Measurements from ENCODE around the gene CCDC88B.

Gene CCDC88B

GRCh38 chr11:64384028-64384737 is 44.2 kb downstream of the CCDC88B start:
- no peak for DNase-seq

DNA sequence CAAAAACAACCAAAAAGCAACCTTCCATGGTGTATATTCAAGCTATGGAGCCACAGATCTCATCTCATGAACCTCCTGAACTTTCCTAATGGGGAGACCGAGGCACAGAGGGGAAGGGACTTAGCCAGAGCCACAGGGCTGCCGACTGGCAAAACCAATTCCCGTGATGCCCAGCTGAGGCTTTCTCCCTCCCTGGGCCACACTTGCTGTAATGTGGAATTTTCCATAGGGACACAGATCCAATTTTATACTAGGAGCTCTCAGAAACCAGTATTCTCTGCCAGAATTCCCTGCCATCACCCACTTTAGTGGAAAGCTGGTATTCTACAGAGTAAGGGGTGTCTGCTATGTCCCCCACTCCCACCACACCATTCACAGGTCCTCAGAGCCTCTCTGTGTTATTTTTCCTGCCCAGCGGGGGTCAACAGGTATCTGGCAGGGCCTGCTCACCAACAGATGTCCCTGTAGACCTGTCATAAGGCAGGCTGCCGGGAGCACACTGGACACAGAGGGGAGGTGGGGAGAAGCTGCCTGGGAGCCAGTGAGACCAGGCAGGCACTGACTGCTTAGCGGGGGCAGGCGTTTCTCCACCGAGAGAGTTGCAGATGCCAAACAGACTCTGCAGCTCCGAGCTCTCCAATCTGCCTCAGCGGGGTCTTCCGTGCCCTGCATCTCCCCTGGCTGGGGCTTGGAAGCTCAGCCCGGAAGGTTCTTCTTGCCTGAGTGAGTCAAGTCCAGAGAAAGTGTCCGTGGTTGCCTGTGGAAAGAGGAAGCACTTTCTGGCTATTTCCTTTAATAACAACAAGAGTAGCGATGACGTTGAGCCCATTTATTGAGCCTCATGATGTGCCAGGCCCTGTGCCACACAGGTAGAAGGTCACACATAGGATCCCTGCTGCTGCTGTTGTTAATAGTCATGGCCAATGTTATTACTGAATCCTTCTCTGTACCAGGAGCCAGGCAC is 45.3 kb downstream of the CCDC88B start:
- no peak for DNase-seq

DNA sequence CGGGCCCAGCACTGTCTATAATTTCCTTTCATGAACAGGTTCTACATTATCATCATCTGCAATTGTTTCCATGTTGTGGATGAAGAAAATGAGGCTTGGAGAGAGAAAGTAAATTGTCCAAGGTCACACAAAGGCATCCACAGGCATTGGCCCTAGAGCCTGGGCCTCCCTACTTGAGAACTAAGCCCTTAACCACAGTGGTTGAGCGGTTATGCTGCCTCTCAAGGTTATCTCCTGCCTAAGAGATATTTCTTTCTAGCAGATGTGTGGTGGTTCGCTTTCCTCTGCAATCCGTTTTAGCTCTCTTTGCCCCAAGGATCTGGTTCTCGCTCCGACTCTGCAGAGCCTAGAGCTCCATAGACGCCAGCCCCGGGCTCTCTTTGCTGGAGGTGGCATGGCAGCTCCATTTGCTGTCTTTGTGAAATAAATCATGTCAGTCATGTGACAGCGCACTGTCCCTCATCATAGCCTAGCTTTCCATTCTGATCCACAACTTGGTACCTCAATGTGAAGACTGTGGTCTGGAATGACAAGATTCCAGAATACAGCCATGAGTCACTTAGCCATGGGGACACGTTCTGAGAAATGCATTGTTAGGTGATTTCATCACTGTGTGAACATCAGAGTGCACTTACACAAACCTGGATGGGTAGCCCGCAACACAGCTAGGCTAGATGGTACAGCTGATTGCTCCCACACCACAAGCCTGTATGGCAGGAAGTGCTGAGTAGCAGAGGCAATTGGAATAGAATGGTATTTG is 46.1 kb downstream of the CCDC88B start:
- no peak for DNase-seq

GRCh38 chr11:64387916-64388315 is 47.9 kb downstream of the CCDC88B start:
- DNase-seq: no peak

GRCh38 chr11:64388894-64389293 is 48.9 kb downstream of the CCDC88B start:
- DNase-seq: no peak

- no peak for DNase-seq
These were observed 49.8 kb downstream of the CCDC88B start for GRCh38 chr11:64389851-64390250.

- DNase-seq: no peak
These were observed 50.6 kb downstream of the CCDC88B start for GRCh38 chr11:64390558-64390957.

DNA sequence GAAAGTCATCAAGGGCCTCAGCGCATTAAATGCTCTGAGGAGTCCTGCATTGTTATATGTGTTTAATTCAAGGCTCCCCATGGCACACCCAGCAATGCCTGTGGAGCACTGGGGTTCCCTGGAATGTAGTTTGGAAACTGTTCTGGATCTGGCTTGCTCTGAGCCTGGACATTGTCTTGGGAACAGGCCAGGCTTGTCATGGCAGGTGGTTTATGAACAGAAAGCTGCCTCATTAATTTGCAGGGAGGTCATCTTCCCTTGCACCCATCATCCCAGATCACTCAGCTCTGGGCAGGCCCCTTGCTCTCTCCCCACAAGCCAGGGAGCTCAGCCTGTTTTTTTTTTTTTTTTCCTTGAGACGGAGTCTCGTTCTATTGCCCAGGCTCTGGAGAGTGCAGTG is 51.8 kb downstream of the CCDC88B start:
- DNase-seq: no peak

GRCh38 chr11:64395545-64396078 is 55.6 kb downstream of the CCDC88B start:
- DNase-seq: no peak

- no peak for DNase-seq
These were observed 56.1 kb downstream of the CCDC88B start for GRCh38 chr11:64396079-64396591.

- no peak for DNase-seq
These were observed 60.1 kb downstream of the CCDC88B start for GRCh38 chr11:64400102-64400501.

DNA sequence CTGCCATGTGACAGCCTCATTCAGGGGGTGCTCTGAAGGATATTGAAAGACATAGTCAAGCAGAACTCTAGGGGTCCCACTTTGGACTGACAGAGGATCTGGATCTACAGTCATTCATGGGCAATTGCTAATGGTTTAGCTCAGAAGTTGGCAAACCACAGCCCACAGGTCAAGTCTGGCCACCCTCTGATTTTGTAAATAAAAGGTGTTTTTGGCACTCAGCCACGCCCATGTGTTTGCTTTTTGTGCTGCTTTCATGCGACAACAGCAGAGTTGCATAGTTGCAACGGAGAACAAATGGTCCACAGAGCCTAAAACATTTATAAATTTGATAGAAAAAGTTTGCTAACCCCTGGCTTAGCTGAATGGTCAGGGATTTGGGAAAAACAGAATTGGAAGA is 60.7 kb downstream of the CCDC88B start:
- DNase-seq: no peak

DNA sequence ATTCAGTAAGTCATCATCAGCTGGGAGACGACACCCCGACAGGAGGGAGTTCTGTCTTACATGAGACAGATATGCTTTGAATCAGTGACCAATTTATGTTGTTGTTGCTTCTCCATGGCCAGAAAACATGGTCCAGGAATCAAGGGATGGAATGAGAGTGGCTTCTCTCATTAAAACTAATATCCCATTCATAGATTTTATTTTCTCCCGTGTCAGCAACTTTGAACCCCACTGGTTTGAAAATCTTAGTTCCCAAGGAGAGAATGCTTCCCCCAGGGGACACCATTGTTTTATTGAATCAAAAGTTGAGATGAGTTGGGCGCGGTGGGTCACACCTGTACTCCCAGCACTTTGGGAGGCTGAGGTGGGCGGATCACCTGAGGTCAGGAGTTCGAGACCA is 61.8 kb downstream of the CCDC88B start:
- no peak for DNase-seq

GRCh38 chr11:64403106-64403505 is 63.1 kb downstream of the CCDC88B start:
- no peak for DNase-seq

DNA sequence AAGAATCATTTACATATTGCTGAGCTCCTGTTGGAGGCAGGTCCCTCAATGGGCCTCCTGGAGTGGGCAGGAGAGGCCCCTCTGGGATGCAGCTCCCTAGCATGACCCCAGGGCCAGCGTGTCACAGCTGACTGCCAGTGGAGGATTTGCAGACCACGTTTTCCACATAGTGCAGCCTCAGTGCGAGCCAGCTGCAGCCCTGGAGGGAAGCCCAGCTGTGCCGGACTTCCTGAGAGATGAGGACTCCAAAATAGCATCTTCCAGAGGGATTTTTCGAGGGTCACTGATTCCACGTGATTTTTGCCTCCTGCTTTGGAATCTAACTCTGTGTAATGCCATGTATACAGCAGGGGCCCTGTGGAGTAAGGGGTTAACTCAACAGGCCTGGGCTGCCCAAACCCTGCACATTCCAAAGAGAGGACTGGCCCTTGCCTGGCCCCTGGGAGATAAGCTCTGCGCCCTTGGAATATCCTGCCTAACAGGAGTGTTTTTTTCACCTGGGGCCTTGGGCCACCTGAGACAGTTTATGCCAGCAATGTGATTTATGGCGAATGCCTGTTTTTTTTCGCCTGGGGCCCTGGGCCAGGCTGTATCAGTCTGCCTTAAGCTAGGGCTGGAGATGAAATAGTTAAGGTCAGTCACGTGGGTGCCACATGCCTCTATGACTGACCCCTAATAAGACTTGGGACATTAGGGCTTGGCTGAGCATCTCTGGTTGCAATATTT is 66.4 kb downstream of the CCDC88B start:
- DNase-seq: no peak
